ENCODE measurements around the gene ROBO3. TPM values are rescaled to one million over a fixed set of nuclear protein-coding genes. Genes with fewer than 3 reads are reported as not detected.

The ROBO3 gene
- total and polyA plus RNA-seq, 3 donors from 2014 or later = 11.8 to 31.6 (median 12.9) TPM

GRCh38 chr11:124886978-124887666, 21.9 kb downstream of the ROBO3 start:
- TF ChIP-seq CTCF (IDR thresholded peaks at IDR 0.05) (no peak), POLR2A (IDR thresholded peaks at IDR 0.05) (no peak)
- H3K27me3 ChIP-seq = no peaks in the 10 kb centered on the region
- H3K4me1 ChIP-seq = peaks cover 27% of the 10 kb centered on the region
- no peaks in the 10 kb centered on the region for H3K36me3 ChIP-seq (ENCODE audit: low read depth, missing control alignments)
- H3K27ac ChIP-seq = no peak overlapping the region
- no peak overlapping the region for H3K4me3 ChIP-seq
- 91 to 94% methylated on average over 8 to 12 of the region's 12 CpGs for WGBS, 2 donors
- intact Hi-C loops (cut with DNase I; ENCODE audit: low total_unique reads) = no loop called here
- DNase-seq = no peak
- H3K9me3 ChIP-seq = no peaks in the 10 kb centered on the region

- Histone ChIP-seq H3K9me3 (no peaks in the 10 kb centered on the region), H3K4me1 (peaks cover 29% of the 10 kb centered on the region), H3K36me3 (ENCODE audit: low read depth, missing control alignments) (no peaks in the 10 kb centered on the region), H3K27me3 (no peaks in the 10 kb centered on the region), H3K27ac (no peak overlapping the region), H3K4me3 (no peak overlapping the region)
- intact Hi-C loops (cut with DNase I; ENCODE audit: low total_unique reads) = no loop called here
- TF ChIP-seq POLR2A (IDR thresholded peaks at IDR 0.05) (no peak), CTCF (IDR thresholded peaks at IDR 0.05) (no peak)
- DNase-seq = no peak
- WGBS, 2 donors = 97% methylated on average over 3 of the region's 3 CpGs
Measured at GRCh38 chr11:124887667-124888013, 22.4 kb downstream of the ROBO3 start.

GRCh38 chr11:124889191-124890091, 24.2 kb downstream of the ROBO3 start:
- no peaks in the 10 kb centered on the region for H3K27me3 ChIP-seq
- DNase-seq = no peak
- 77 to 98% methylated on average over 2 of the region's 2 CpGs for WGBS, 2 donors
- no peak overlapping the region for H3K4me3 ChIP-seq
- no peaks in the 10 kb centered on the region for H3K9me3 ChIP-seq
- H3K36me3 ChIP-seq (ENCODE audit: low read depth, missing control alignments) = no peaks in the 10 kb centered on the region
- intact Hi-C loops (cut with DNase I; ENCODE audit: low total_unique reads) = no loop called here
- H3K27ac ChIP-seq = peak overlapping the region in 1 of 2 donors; percentile 8
- TF ChIP-seq CTCF (IDR thresholded peaks at IDR 0.05) (no peak), POLR2A (IDR thresholded peaks at IDR 0.05) (no peak)
- peaks cover 31% of the 10 kb centered on the region for H3K4me1 ChIP-seq

- Histone ChIP-seq H3K4me3 (no peak overlapping the region), H3K27ac (peak overlapping the region in 1 of 2 donors; percentile 8), H3K27me3 (no peaks in the 10 kb centered on the region), H3K4me1 (peaks cover 24% of the 10 kb centered on the region), H3K36me3 (ENCODE audit: low read depth, missing control alignments) (no peaks in the 10 kb centered on the region), H3K9me3 (no peaks in the 10 kb centered on the region)
- 98 to 99% methylated on average over 2 of the region's 2 CpGs for WGBS, 2 donors
- DNase-seq = no peak
- intact Hi-C loops (cut with DNase I; ENCODE audit: low total_unique reads) = no loop called here
- TF ChIP-seq POLR2A (IDR thresholded peaks at IDR 0.05) = no peak
- TF ChIP-seq CTCF (IDR thresholded peaks at IDR 0.05) = no peak
Measured at GRCh38 chr11:124890151-124890550, 24.9 kb downstream of the ROBO3 start.
